ENCODE data around the gene SEMA3C.

The SEMA3C gene

DNA sequence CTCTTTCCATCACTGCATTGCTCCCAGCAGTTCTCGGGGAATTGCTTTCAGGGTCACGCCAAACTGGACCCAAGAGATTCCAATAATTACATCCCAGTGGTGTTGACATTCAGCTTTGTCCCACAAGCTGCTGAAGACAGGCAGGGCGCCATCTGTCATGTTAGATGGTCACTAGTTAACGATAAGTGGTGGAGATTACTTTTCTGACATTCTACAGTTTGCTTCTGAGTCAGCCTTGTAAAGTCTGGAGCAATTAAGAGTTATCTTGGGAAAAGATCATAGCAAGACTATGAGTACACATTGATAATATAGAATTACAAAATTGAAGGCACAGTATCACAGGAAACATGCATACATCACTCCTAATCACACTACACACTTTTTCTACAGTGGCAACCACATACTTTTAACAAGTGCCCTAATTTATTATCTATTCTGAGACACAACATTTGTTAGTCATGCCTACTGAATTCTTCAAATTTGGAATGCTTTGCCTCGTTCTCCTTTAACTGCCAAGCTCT, 41.9 kb downstream of the SEMA3C start:
- no peak overlapping the region for H3K4me2 ChIP-seq (ENCODE audit: low read depth, low read length, poor library complexity, severe bottlenecking)

DNA sequence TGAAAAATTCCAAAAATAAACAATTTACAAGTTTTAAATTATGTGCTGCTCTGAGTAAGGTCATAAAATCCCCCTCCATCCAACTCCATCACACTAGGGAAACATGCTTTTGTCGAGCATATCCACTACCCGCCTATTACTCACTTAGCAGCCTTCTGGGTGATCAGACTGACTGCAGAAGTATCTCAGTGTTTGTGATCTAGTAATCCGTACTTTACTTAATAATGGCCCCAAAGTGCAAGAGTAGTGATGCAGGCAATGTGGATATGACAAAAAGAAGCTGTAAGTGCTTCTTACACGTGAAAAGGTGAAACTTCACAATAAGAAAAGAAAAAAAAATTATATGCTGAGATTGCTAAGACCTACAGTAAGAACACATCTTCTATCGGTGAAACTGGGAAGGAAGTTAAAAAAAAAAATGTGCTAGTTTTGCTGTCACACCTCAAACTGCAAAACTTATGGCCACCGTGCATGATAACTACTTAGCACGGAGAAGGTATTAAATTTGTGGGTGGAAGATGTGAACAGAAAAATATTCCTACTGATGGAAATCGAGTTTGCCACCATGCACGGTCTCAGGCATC, 43.2 kb downstream of the SEMA3C start:
- Histone ChIP-seq H3K27me3 (ENCODE audit: insufficient read depth, low read length, poor library complexity, severe bottlenecking) (no peaks in the 10 kb centered on the region), H3K79me2 (ENCODE audit: insufficient read depth, low read length) (no peaks in the 10 kb centered on the region)

More for the DNA sequence above, 41.9 kb downstream of the SEMA3C start:
- no peaks in the 10 kb centered on the region for H3K9me3 ChIP-seq (ENCODE audit: insufficient read depth, low read depth, low read length)
- no peak overlapping the region for H3K4me3 ChIP-seq (ENCODE audit: low read length, poor library complexity, severe bottlenecking)
- H3K4me1 ChIP-seq (ENCODE audit: insufficient read depth, low read length, poor library complexity, severe bottlenecking), result no peaks in the 10 kb centered on the region
- no peaks in the 10 kb centered on the region for H3K36me3 ChIP-seq (ENCODE audit: insufficient read depth, low read length)
- H3K9ac ChIP-seq (ENCODE audit: low read depth, low read length, poor library complexity, severe bottlenecking), result no peak overlapping the region
- no peaks in the 10 kb centered on the region for H3F3A ChIP-seq (ENCODE audit: low read depth)
- TF ChIP-seq CTCF (conservative IDR thresholded peaks at IDR 0.05; ENCODE audit: low read length) (no peak), EZH2phosphoT487 (IDR thresholded peaks at IDR 0.05; ENCODE audit: borderline replicate concordance) (no peak)
- H3K79me2 ChIP-seq (ENCODE audit: insufficient read depth, low read length), result no peaks in the 10 kb centered on the region
- no peaks in the 10 kb centered on the region for H4K20me1 ChIP-seq (ENCODE audit: insufficient read depth, low read length, poor library complexity, severe bottlenecking)
- H3K27me3 ChIP-seq (ENCODE audit: insufficient read depth, low read length, poor library complexity, severe bottlenecking), result no peaks in the 10 kb centered on the region
- no peaks in the 10 kb centered on the region for H3K9me2 ChIP-seq (replicated peaks; ENCODE audit: low read depth, low read length)
- H2AFZ ChIP-seq (ENCODE audit: low read length), result no peak overlapping the region

DNA sequence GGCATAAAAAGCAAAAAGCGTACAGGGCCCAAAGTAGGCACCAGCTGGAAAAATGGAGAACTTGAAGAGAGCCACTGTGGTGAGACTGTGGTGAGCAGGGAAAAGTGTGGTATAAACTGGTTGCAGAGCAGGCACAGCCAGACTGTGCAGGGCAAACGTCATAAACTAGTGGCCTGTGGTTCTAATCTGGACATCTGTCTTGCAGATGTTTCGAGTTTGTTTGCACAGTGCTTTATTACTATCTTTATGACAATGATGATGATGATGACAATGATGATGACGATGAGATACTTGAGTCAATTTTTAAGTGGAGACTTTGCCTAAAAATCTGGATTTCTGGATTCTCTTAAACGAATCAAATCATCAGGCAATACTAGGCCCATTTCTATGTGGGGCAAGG, 45.7 kb downstream of the SEMA3C start:
- H3K4me2 ChIP-seq (ENCODE audit: low read depth, low read length, poor library complexity, severe bottlenecking), result no peak overlapping the region
- TF ChIP-seq EZH2phosphoT487 (IDR thresholded peaks at IDR 0.05; ENCODE audit: borderline replicate concordance), result no peak
- no peak for TF ChIP-seq CTCF (conservative IDR thresholded peaks at IDR 0.05; ENCODE audit: low read length)

More for the DNA sequence above, 43.2 kb downstream of the SEMA3C start:
- H3F3A ChIP-seq (ENCODE audit: low read depth), result no peaks in the 10 kb centered on the region
- TF ChIP-seq CTCF (conservative IDR thresholded peaks at IDR 0.05; ENCODE audit: low read length), result no peak
- no peak for TF ChIP-seq EZH2phosphoT487 (IDR thresholded peaks at IDR 0.05; ENCODE audit: borderline replicate concordance)
- no peaks in the 10 kb centered on the region for H3K36me3 ChIP-seq (ENCODE audit: insufficient read depth, low read length)
- no peak overlapping the region for H3K9ac ChIP-seq (ENCODE audit: low read depth, low read length, poor library complexity, severe bottlenecking)
- H3K9me3 ChIP-seq (ENCODE audit: insufficient read depth, low read depth, low read length), result no peaks in the 10 kb centered on the region
- H2AFZ ChIP-seq (ENCODE audit: low read length), result no peak overlapping the region; the same call in 1 of the 2 replicates
- H3K4me1 ChIP-seq (ENCODE audit: insufficient read depth, low read length, poor library complexity, severe bottlenecking), result no peaks in the 10 kb centered on the region
- no peaks in the 10 kb centered on the region for H4K20me1 ChIP-seq (ENCODE audit: insufficient read depth, low read length, poor library complexity, severe bottlenecking)
- H3K9me2 ChIP-seq (replicated peaks; ENCODE audit: low read depth, low read length), result no peaks in the 10 kb centered on the region
- no peak overlapping the region for H3K4me2 ChIP-seq (ENCODE audit: low read depth, low read length, poor library complexity, severe bottlenecking)
- no peak overlapping the region for H3K4me3 ChIP-seq (ENCODE audit: low read length, poor library complexity, severe bottlenecking)

More for the DNA sequence above, 45.7 kb downstream of the SEMA3C start:
- no peaks in the 10 kb centered on the region for H3K36me3 ChIP-seq (ENCODE audit: insufficient read depth, low read length)
- H3K9ac ChIP-seq (ENCODE audit: low read depth, low read length, poor library complexity, severe bottlenecking), result no peak overlapping the region
- no peaks in the 10 kb centered on the region for H3K79me2 ChIP-seq (ENCODE audit: insufficient read depth, low read length)
- H3K4me3 ChIP-seq (ENCODE audit: low read length, poor library complexity, severe bottlenecking), result no peak overlapping the region
- H2AFZ ChIP-seq (ENCODE audit: low read length), result no peak overlapping the region
- H4K20me1 ChIP-seq (ENCODE audit: insufficient read depth, low read length, poor library complexity, severe bottlenecking), result no peaks in the 10 kb centered on the region
- H3K27me3 ChIP-seq (ENCODE audit: insufficient read depth, low read length, poor library complexity, severe bottlenecking), result no peaks in the 10 kb centered on the region
- no peaks in the 10 kb centered on the region for H3K9me3 ChIP-seq (ENCODE audit: insufficient read depth, low read depth, low read length)
- no peaks in the 10 kb centered on the region for H3K4me1 ChIP-seq (ENCODE audit: insufficient read depth, low read length, poor library complexity, severe bottlenecking)
- no peaks in the 10 kb centered on the region for H3F3A ChIP-seq (ENCODE audit: low read depth)
- H3K9me2 ChIP-seq (replicated peaks; ENCODE audit: low read depth, low read length), result no peaks in the 10 kb centered on the region

Data from Loucy (cell line).